ENCODE measurements around the gene ARL14EPL.

GRCh38 chr5:116013936-116014335 is 18.3 kb upstream of the ARL14EPL start:
- TF ChIP-seq CTCF (conservative IDR thresholded peaks at IDR 0.05), result no peak
- no peak for TF ChIP-seq EZH2 (IDR thresholded peaks at IDR 0.05; ENCODE audit: low read depth)
